Measurements from ENCODE around the gene EFCAB11. TPM values are rescaled to one million over a fixed set of nuclear protein-coding genes. Genes with fewer than 3 reads are reported as not detected.

Gene EFCAB11
- total RNA-seq, 2 experiments from 2014 or later, result 0.36 to 0.47 TPM

GRCh38 chr14:89842837-89843236 lies 111.7 kb downstream of the EFCAB11 start:
- POLR2A ChIA-PET, result no interaction called here

DNA sequence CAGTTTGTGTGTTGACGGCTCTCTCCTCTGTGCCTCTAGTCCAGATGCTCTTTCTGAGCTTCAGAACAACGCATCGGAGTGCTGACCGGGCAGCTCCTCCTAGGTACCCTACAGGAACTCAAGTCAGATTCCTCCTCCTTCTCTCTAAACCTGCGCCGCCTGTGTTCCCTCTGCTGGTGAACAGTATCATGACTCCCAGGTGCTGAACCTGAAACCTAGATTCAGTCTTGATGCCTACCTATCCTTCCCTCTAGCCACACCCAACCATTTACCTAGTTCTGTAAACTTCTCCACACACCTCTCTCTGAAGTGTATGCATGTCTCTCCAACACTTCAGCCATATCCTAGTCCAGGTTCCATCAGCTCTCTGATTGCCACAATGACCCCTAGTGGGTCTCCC lies 112.7 kb downstream of the EFCAB11 start:
- no peak overlapping the region for H3K4me3 ChIP-seq (ENCODE audit: low read length)
- ChIA-PET POLR2A (no interaction called here), CTCF (no interaction called here)
- H3K27ac ChIP-seq (ENCODE audit: low read depth in 1 of 2, low read length in 2 of 2), result no peak overlapping the region
- DNase-seq (peak in 1 of 14 experiments; percentile 4), ATAC-seq (ENCODE audit: poor library complexity) (no peak)
- H3K36me3 ChIP-seq (ENCODE audit: insufficient read depth, low read length), result no peaks in the 10 kb centered on the region
- no peaks in the 10 kb centered on the region for H3K4me1 Mint-ChIP-seq (ENCODE audit: low read depth)
- H3K9me3 Mint-ChIP-seq, result peaks cover 3% of the 10 kb centered on the region
- intact Hi-C loops (cut with DNase I, micrococcal nuclease), result no loop called here
- H3K27ac Mint-ChIP-seq, result no peak overlapping the region
- H3K4me1 ChIP-seq (ENCODE audit: insufficient read depth, low read length), result no peaks in the 10 kb centered on the region
- H3K9me3 ChIP-seq (ENCODE audit: control insufficient read depth in 1 of 2, insufficient read depth in 1 of 2, low read length in 2 of 2), result no peaks in the 10 kb centered on the region
- no peak overlapping the region for H3K4me3 Mint-ChIP-seq
- TF ChIP-seq CTCF (IDR thresholded peaks at IDR 0.05), result no peak
- no peaks in the 10 kb centered on the region for H3K36me3 Mint-ChIP-seq (ENCODE audit: low read depth)
- H3K27me3 ChIP-seq (ENCODE audit: control insufficient read depth in 1 of 2, insufficient read depth in 2 of 2, low read length in 2 of 2), result no peaks in the 10 kb centered on the region
- H3K27me3 Mint-ChIP-seq, result no peaks in the 10 kb centered on the region

More at GRCh38 chr14:89842837-89843236, 111.7 kb downstream of the EFCAB11 start:
- no peaks in the 10 kb centered on the region for H3K27me3 ChIP-seq (ENCODE audit: control insufficient read depth in 1 of 2, insufficient read depth in 2 of 2, low read length in 2 of 2)
- intact Hi-C loops (cut with DNase I, micrococcal nuclease), result no loop called here
- Mint-ChIP-seq H3K27ac (no peak overlapping the region), H3K4me3 (no peak overlapping the region), H3K27me3 (no peaks in the 10 kb centered on the region), H3K9me3 (peaks cover 3% of the 10 kb centered on the region), H3K4me1 (ENCODE audit: low read depth) (no peaks in the 10 kb centered on the region), H3K36me3 (ENCODE audit: low read depth) (no peaks in the 10 kb centered on the region)
- no peak overlapping the region for H3K4me3 ChIP-seq (ENCODE audit: low read length)
- ATAC-seq (ENCODE audit: poor library complexity) (no peak), DNase-seq (no peak)
- H3K36me3 ChIP-seq (ENCODE audit: insufficient read depth, low read length), result no peaks in the 10 kb centered on the region
- no peak for TF ChIP-seq CTCF (IDR thresholded peaks at IDR 0.05)
- no peak overlapping the region for H3K27ac ChIP-seq (ENCODE audit: low read depth in 1 of 2, low read length in 2 of 2)
- CTCF ChIA-PET, result no interaction called here
- H3K4me1 ChIP-seq (ENCODE audit: insufficient read depth, low read length), result no peaks in the 10 kb centered on the region
- H3K9me3 ChIP-seq (ENCODE audit: control insufficient read depth in 1 of 2, insufficient read depth in 1 of 2, low read length in 2 of 2), result no peaks in the 10 kb centered on the region

GRCh38 chr14:89836830-89837469 lies 117.6 kb downstream of the EFCAB11 start:
- CTCF ChIA-PET, result no interaction called here

More at GRCh38 chr14:89836830-89837469, 117.6 kb downstream of the EFCAB11 start:
- no peak for DNase-seq
- intact Hi-C loops (cut with DNase I, micrococcal nuclease), result no loop called here
- Mint-ChIP-seq H3K4me1 (ENCODE audit: low read depth) (no peaks in the 10 kb centered on the region), H3K4me3 (no peak overlapping the region), H3K9me3 (peaks cover 3% of the 10 kb centered on the region), H3K36me3 (ENCODE audit: low read depth) (no peaks in the 10 kb centered on the region), H3K27me3 (no peaks in the 10 kb centered on the region), H3K27ac (no peak overlapping the region)
- ATAC-seq (ENCODE audit: poor library complexity), result no peak
- POLR2A ChIA-PET, result interaction anchor here (0.5 kb wide), 1 partner anchor 1875 kb away, joined by 3 read pairs; no protein-coding TSS in a partner anchor
- Histone ChIP-seq H3K4me1 (ENCODE audit: insufficient read depth, low read length) (no peaks in the 10 kb centered on the region), H3K27ac (ENCODE audit: low read depth in 1 of 2, low read length in 2 of 2) (no peak overlapping the region), H3K4me3 (ENCODE audit: low read length) (no peak overlapping the region), H3K36me3 (ENCODE audit: insufficient read depth, low read length) (no peaks in the 10 kb centered on the region), H3K9me3 (ENCODE audit: control insufficient read depth in 1 of 2, insufficient read depth in 1 of 2, low read length in 2 of 2) (no peaks in the 10 kb centered on the region), H3K27me3 (ENCODE audit: control insufficient read depth in 1 of 2, insufficient read depth in 2 of 2, low read length in 2 of 2) (no peaks in the 10 kb centered on the region)
- no peak for TF ChIP-seq CTCF (IDR thresholded peaks at IDR 0.05)
